Left hindlimb (tissue), 1 donor: ENCODE data around the gene PSMA6.
A peak's percentile ranks its signal among the peaks of the same experiment; 100 is the strongest.
"Not testable (repeated sequence)": the region's sequence is repeated elsewhere in the genome, so short reads cannot be mapped to it uniquely, and the experiment has no call there.

Experiments used
- DNase-seq: peaks from one replicate; pipeline ENCODE4 v3.0.0-alpha.2; 2018

The PSMA6 gene

GRCh38 chr14:35326375-35326774 lies 34.2 kb downstream of the PSMA6 start:
- no peak for DNase-seq

GRCh38 chr14:35331605-35332516 lies 39.7 kb downstream of the PSMA6 start:
- no peak for DNase-seq

GRCh38 chr14:35332517-35333263 lies 40.5 kb downstream of the PSMA6 start:
- no peak for DNase-seq

GRCh38 chr14:35333264-35333730 lies 41.1 kb downstream of the PSMA6 start:
- DNase-seq = no peak

- DNase-seq = no peak
Measured at GRCh38 chr14:35333797-35334743, 41.9 kb downstream of the PSMA6 start.

- no peak for DNase-seq
Measured at GRCh38 chr14:35335388-35336092, 43.4 kb downstream of the PSMA6 start.

- not testable (repeated sequence) for DNase-seq
Measured at GRCh38 chr14:35336171-35336493, 44.0 kb downstream of the PSMA6 start.

GRCh38 chr14:35336494-35337268 lies 44.5 kb downstream of the PSMA6 start:
- DNase-seq = peak; percentile 86

- no peak for DNase-seq
Measured at GRCh38 chr14:35337269-35338255, 45.4 kb downstream of the PSMA6 start.

GRCh38 chr14:35338731-35339405 lies 46.7 kb downstream of the PSMA6 start:
- no peak for DNase-seq

- DNase-seq = no peak
Measured at GRCh38 chr14:35339761-35340406, 47.7 kb downstream of the PSMA6 start.

- no peak for DNase-seq
Measured at GRCh38 chr14:35340616-35341453, 48.7 kb downstream of the PSMA6 start.

GRCh38 chr14:35341454-35341750 lies 49.2 kb downstream of the PSMA6 start:
- no peak for DNase-seq

GRCh38 chr14:35341751-35342488 lies 49.7 kb downstream of the PSMA6 start:
- peak; percentile 93 for DNase-seq

- DNase-seq = no peak
Measured at GRCh38 chr14:35342489-35343010, 50.4 kb downstream of the PSMA6 start.

- no peak for DNase-seq
Measured at GRCh38 chr14:35343702-35344101, 51.5 kb downstream of the PSMA6 start.
